Gastrocnemius medialis (tissue), 4 donors: ENCODE measurements around the gene HELB.

ENCODE experiments used
- POLR2A ChIP-seq, 2 donors: fragments of 450-650 bp; IDR thresholded peaks; one replicate each; pipeline ENCODE4 v1.6.1; 2017; ENCODE audit warnings: antibody characterized with exemption in 2 of 2, mild to moderate bottlenecking in 2 of 2, moderate library complexity in 2 of 2
- TF ChIP-seq, protein P1 (sequence below), 5 experiments: fragments of 450-650 bp in 3 of 5; fragments of 200-600 bp in 2 of 5; sonication (generic) in 2 of 5; IDR thresholded peaks in 4 of 5; conservative IDR thresholded peaks in 1 of 5; 1 replicate in 4 of 5; 2 replicates in 1 of 5; pipeline ENCODE4 v1.5.1; 2016 to 2019; ENCODE audit warnings: antibody characterized with exemption in 5 of 5, mild to moderate bottlenecking in 3 of 5, moderate library complexity in 3 of 5

- TF ChIP-seq, protein P1, sequence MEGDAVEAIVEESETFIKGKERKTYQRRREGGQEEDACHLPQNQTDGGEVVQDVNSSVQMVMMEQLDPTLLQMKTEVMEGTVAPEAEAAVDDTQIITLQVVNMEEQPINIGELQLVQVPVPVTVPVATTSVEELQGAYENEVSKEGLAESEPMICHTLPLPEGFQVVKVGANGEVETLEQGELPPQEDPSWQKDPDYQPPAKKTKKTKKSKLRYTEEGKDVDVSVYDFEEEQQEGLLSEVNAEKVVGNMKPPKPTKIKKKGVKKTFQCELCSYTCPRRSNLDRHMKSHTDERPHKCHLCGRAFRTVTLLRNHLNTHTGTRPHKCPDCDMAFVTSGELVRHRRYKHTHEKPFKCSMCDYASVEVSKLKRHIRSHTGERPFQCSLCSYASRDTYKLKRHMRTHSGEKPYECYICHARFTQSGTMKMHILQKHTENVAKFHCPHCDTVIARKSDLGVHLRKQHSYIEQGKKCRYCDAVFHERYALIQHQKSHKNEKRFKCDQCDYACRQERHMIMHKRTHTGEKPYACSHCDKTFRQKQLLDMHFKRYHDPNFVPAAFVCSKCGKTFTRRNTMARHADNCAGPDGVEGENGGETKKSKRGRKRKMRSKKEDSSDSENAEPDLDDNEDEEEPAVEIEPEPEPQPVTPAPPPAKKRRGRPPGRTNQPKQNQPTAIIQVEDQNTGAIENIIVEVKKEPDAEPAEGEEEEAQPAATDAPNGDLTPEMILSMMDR (IDR thresholded peaks at IDR 0.05 in 4 of 5, conservative IDR thresholded peaks at IDR 0.05 in 1 of 5), result no peak
- TF ChIP-seq POLR2A (IDR thresholded peaks at IDR 0.05), result no peak
Measured at GRCh38 chr12:66288121-66288520, 14.2 kb upstream of the HELB start.
